ENCODE measurements around the gene GLIPR1L2.
"Not testable (repeated sequence)": the region's sequence is repeated elsewhere in the genome, so short reads cannot be mapped to it uniquely, and the experiment has no call there.

GLIPR1L2 gene

GRCh38 chr12:75428767-75429166 lies 37.9 kb downstream of the GLIPR1L2 start:
- in situ Hi-C loops (cut with MboI; ENCODE audit: low sequenced_read_pairs) = no loop called here

GRCh38 chr12:75432924-75433323 lies 42.0 kb downstream of the GLIPR1L2 start:
- in situ Hi-C loops (cut with MboI; ENCODE audit: low sequenced_read_pairs) = no loop called here

GRCh38 chr12:75437564-75437963 lies 46.7 kb downstream of the GLIPR1L2 start:
- in situ Hi-C loops (cut with MboI; ENCODE audit: low sequenced_read_pairs) = no loop called here

GRCh38 chr12:75438059-75438754 lies 47.3 kb downstream of the GLIPR1L2 start:
- in situ Hi-C loops (cut with MboI; ENCODE audit: low sequenced_read_pairs) = no loop called here

GRCh38 chr12:75439048-75439447 lies 48.2 kb downstream of the GLIPR1L2 start:
- in situ Hi-C loops (cut with MboI; ENCODE audit: low sequenced_read_pairs) = no loop called here

- in situ Hi-C loops (cut with MboI; ENCODE audit: low sequenced_read_pairs) = no loop called here
These were observed 49.0 kb downstream of the GLIPR1L2 start for GRCh38 chr12:75439930-75440329.

GRCh38 chr12:75441687-75442449 lies 51.0 kb downstream of the GLIPR1L2 start:
- in situ Hi-C loops (cut with MboI; ENCODE audit: low sequenced_read_pairs) = not testable (repeated sequence)

- in situ Hi-C loops (cut with MboI; ENCODE audit: low sequenced_read_pairs) = not testable (repeated sequence)
These were observed 51.6 kb downstream of the GLIPR1L2 start for GRCh38 chr12:75442454-75442853.

- in situ Hi-C loops (cut with MboI; ENCODE audit: low sequenced_read_pairs) = no loop called here
These were observed 52.8 kb downstream of the GLIPR1L2 start for GRCh38 chr12:75443709-75444108.

GRCh38 chr12:75444429-75445136 lies 53.7 kb downstream of the GLIPR1L2 start:
- in situ Hi-C loops (cut with MboI; ENCODE audit: low sequenced_read_pairs) = no loop called here

- in situ Hi-C loops (cut with MboI; ENCODE audit: low sequenced_read_pairs) = not testable (repeated sequence)
These were observed 54.2 kb downstream of the GLIPR1L2 start for GRCh38 chr12:75445137-75445507.

GRCh38 chr12:75446857-75447256 lies 56.0 kb downstream of the GLIPR1L2 start:
- in situ Hi-C loops (cut with MboI; ENCODE audit: low sequenced_read_pairs) = no loop called here

- in situ Hi-C loops (cut with MboI; ENCODE audit: low sequenced_read_pairs) = no loop called here
These were observed 57.0 kb downstream of the GLIPR1L2 start for GRCh38 chr12:75447691-75448393.

- in situ Hi-C loops (cut with MboI; ENCODE audit: low sequenced_read_pairs) = no loop called here
These were observed 61.9 kb downstream of the GLIPR1L2 start for GRCh38 chr12:75452675-75453330.

GRCh38 chr12:75455839-75456238 lies 65.0 kb downstream of the GLIPR1L2 start:
- in situ Hi-C loops (cut with MboI; ENCODE audit: low sequenced_read_pairs) = no loop called here

GRCh38 chr12:75457191-75457590 lies 66.3 kb downstream of the GLIPR1L2 start:
- in situ Hi-C loops (cut with MboI; ENCODE audit: low sequenced_read_pairs) = no loop called here

- in situ Hi-C loops (cut with MboI; ENCODE audit: low sequenced_read_pairs) = not testable (repeated sequence)
These were observed 67.0 kb downstream of the GLIPR1L2 start for GRCh38 chr12:75457866-75458265.

GRCh38 chr12:75459755-75460154 lies 68.9 kb downstream of the GLIPR1L2 start:
- in situ Hi-C loops (cut with MboI; ENCODE audit: low sequenced_read_pairs) = no loop called here

- in situ Hi-C loops (cut with MboI; ENCODE audit: low sequenced_read_pairs) = no loop called here
These were observed 69.3 kb downstream of the GLIPR1L2 start for GRCh38 chr12:75460204-75460603.

Measured in HL-60/S4 treated with retinoic acid at 250 ng/mL for 4 days and 3 days (cell line).